Gastroesophageal sphincter (tissue), 4 donors: ENCODE data around the gene CD9. TPM values are rescaled to one million over a fixed set of nuclear protein-coding genes. Genes with fewer than 3 reads are reported as not detected.

Experiments used
- ATAC-seq: fragments of 150-250 bp; one replicate; pipeline ENCODE4 v1.9.1; 2016; ENCODE audit warnings: mild to moderate bottlenecking, moderate library complexity
- H3K27ac ChIP-seq, 4 donors: fragments of 200-600 bp; sonication (generic) in 3 of 4; 1 replicate in 3 of 4; 2 replicates in 1 of 4; pipeline ENCODE4 v1.5.1; 2016 to 2019
- H3K27me3 ChIP-seq: fragments of 200-600 bp; sonication (generic); one replicate; pipeline ENCODE4 v1.5.1; 2019
- H3K36me3 ChIP-seq, 2 donors: fragments of 200-600 bp; sonication (generic); one replicate each; pipeline ENCODE4 v1.5.1; 2019; ENCODE audit warnings: control low read depth in 1 of 2
- H3K4me1 ChIP-seq, 3 donors: fragments of 200-600 bp; sonication (generic); 1 replicate in 2 of 3; 2 replicates in 1 of 3; pipeline ENCODE4 v1.5.1; 2016 to 2019; ENCODE audit warnings: control low read depth in 2 of 3
- H3K4me3 ChIP-seq, 2 donors: fragments of 200-600 bp; sonication (generic); one replicate each; pipeline ENCODE4 v1.5.1; 2019; ENCODE audit warnings: mild to moderate bottlenecking in 1 of 2, moderate library complexity in 1 of 2
- H3K9me3 ChIP-seq, 3 donors: fragments of 200-600 bp; sonication (generic); one replicate each; pipeline ENCODE4 v1.5.1; 2017 to 2019; ENCODE audit warnings: control low read depth in 2 of 3
- EP300 ChIP-seq: sonication (generic); formaldehyde crosslinking; IDR thresholded peaks from one replicate; pipeline ENCODE4 v1.6.1; 2017; ENCODE audit warnings: antibody characterized with exemption, mild to moderate bottlenecking
- POLR2A ChIP-seq, 2 donors: fragments of 450-650 bp; IDR thresholded peaks; one replicate each; pipeline ENCODE4 v1.6.1; 2017; ENCODE audit warnings: antibody characterized with exemption in 2 of 2, mild to moderate bottlenecking in 2 of 2, moderate library complexity in 1 of 2
- POLR2AphosphoS5 ChIP-seq: sonication (generic); formaldehyde crosslinking; IDR thresholded peaks from one replicate; pipeline ENCODE4 v1.6.1; 2017; ENCODE audit warnings: antibody characterized with exemption
- WGBS, 2 donors: methylation state at CpG; one replicate each; pipeline ENCODE4 v1.1.5; 2018; ENCODE audit warnings: low coverage in 1 of 2; 5-methylcytosine and 5-hydroxymethylcytosine counted together
- total RNA-seq, 4 donors: library from RNA; depleted of rRNA; stranded (reverse); fragments of >200 nt; gene quantifications; one replicate each; pipeline ENCODE4 v1.1.0, GENCODE V29; 2016
- TF ChIP-seq, protein P1 (sequence below), 4 experiments: fragments of 200-600 bp in 2 of 4; fragments of 450-650 bp in 2 of 4; sonication (generic) in 1 of 4; IDR thresholded peaks; one replicate each; pipeline ENCODE4 v1.5.1; 2017 to 2019; ENCODE audit warnings: antibody characterized with exemption in 4 of 4, mild to moderate bottlenecking in 2 of 4, moderate library complexity in 2 of 4

The CD9 gene
- total RNA-seq, 4 donors from 2014 or later: 379 to 558 (median 468) TPM

GRCh38 chr12:6265038-6265405 lies 64.8 kb downstream of the CD9 start:
- no peak for ATAC-seq
- H3K27ac ChIP-seq: no peak overlapping the region
- H3K4me1 ChIP-seq: peaks cover 0 to 53% (median 8%) of the 10 kb centered on the region in 3 donors
- TF ChIP-seq EP300 (no peak), POLR2A (IDR thresholded peaks at IDR 0.05) (no peak), POLR2AphosphoS5 (no peak)
- TF ChIP-seq, protein P1, sequence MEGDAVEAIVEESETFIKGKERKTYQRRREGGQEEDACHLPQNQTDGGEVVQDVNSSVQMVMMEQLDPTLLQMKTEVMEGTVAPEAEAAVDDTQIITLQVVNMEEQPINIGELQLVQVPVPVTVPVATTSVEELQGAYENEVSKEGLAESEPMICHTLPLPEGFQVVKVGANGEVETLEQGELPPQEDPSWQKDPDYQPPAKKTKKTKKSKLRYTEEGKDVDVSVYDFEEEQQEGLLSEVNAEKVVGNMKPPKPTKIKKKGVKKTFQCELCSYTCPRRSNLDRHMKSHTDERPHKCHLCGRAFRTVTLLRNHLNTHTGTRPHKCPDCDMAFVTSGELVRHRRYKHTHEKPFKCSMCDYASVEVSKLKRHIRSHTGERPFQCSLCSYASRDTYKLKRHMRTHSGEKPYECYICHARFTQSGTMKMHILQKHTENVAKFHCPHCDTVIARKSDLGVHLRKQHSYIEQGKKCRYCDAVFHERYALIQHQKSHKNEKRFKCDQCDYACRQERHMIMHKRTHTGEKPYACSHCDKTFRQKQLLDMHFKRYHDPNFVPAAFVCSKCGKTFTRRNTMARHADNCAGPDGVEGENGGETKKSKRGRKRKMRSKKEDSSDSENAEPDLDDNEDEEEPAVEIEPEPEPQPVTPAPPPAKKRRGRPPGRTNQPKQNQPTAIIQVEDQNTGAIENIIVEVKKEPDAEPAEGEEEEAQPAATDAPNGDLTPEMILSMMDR (IDR thresholded peaks at IDR 0.05): no peak
- WGBS, 2 donors: no CpG with 5 or more reads among the region's 2 CpGs
- no peaks in the 10 kb centered on the region for H3K36me3 ChIP-seq
- H3K9me3 ChIP-seq: no peaks in the 10 kb centered on the region
- no peaks in the 10 kb centered on the region for H3K27me3 ChIP-seq
- no peak overlapping the region for H3K4me3 ChIP-seq

DNA sequence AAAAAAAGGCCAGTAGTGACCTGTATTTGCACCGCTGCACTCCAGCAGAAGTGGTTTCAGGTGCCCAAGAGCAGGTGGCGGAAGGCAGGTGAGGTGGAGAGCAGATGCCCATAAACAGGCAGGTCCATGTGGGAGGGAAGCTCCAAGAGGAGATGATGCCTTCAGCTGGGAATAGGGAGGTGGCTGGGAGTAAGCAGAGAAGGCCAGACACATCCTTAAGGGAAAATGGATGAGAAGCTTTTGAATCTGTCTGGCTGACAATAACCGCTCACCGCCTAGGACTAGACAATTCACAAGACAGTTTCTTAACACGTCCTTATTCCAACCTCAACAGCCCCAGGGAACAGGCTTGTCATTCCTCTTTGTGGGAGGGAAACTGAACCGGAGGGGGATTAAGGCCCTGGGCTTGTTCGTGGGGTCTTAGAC lies 66.4 kb downstream of the CD9 start:
- Histone ChIP-seq H3K27me3 (no peaks in the 10 kb centered on the region), H3K4me1 (peaks cover 0 to 61% (median 8%) of the 10 kb centered on the region in 3 donors), H3K4me3 (no peak overlapping the region), H3K36me3 (no peaks in the 10 kb centered on the region), H3K27ac (peak overlapping the region; percentile 41 to 89 (median 76)), H3K9me3 (no peaks in the 10 kb centered on the region)
- ATAC-seq: no peak
- TF ChIP-seq, protein P1 (IDR thresholded peaks at IDR 0.05): no peak
- TF ChIP-seq POLR2A (IDR thresholded peaks at IDR 0.05) (no peak), POLR2AphosphoS5 (no peak), EP300 (no peak)
- 46 to 85% methylated on average over 4 to 6 of the region's 7 CpGs for WGBS, 2 donors

GRCh38 chr12:6266971-6267721 lies 66.9 kb downstream of the CD9 start:
- Histone ChIP-seq H3K36me3 (no peaks in the 10 kb centered on the region), H3K27me3 (no peaks in the 10 kb centered on the region), H3K4me3 (no peak overlapping the region), H3K4me1 (peaks cover 0 to 61% (median 8%) of the 10 kb centered on the region in 3 donors), H3K9me3 (no peaks in the 10 kb centered on the region), H3K27ac (peak overlapping the region; percentile 41 to 89 (median 76))
- WGBS, 2 donors: 35 to 63% methylated on average over 4 to 10 of the region's 12 CpGs
- TF ChIP-seq, protein P1 (IDR thresholded peaks at IDR 0.05): no peak
- TF ChIP-seq POLR2A (IDR thresholded peaks at IDR 0.05) (no peak), POLR2AphosphoS5 (peak; percentile 72), EP300 (no peak)
- ATAC-seq: peak; percentile 70

DNA sequence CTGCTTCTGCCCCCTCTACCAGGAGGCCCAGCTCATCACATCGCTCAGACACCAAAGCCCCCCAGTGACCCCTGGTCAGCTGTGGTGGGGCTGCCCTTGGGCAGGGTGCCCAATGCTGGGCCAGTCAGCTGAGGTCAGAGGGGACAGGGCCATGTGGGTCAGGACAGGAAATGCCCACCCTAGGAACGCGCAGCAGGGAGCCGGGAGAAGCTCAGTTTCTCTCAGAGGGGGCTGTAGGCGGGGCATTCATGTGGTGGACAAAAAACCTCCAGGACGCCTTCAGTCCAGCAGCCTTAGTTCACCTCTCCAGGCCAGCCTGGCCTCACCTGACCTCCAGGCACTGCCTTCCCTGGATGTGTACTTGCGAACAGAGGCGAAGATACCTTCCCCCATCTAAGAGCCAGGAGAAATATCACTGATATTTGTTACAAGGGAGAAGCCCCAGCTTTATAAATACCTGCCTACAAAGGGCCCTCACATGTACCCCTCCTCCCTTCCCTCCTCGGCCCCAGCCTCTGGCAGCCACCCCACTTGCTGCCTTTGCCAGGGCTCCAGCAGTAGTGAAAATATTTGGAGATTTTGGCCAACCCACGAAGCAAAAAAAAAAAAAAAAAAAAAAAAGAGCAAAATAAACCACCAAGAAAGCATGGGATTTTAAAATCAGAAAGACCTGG lies 68.4 kb downstream of the CD9 start:
- Histone ChIP-seq H3K27ac (peak overlapping the region; percentile 35 to 89 (median 72)), H3K36me3 (no peaks in the 10 kb centered on the region), H3K27me3 (no peaks in the 10 kb centered on the region), H3K9me3 (no peaks in the 10 kb centered on the region), H3K4me3 (no peak overlapping the region), H3K4me1 (peaks cover 0 to 76% (median 13%) of the 10 kb centered on the region in 3 donors)
- WGBS, 2 donors: 38 to 58% methylated on average over 2 to 3 of the region's 10 CpGs
- TF ChIP-seq EP300 (no peak), POLR2AphosphoS5 (peak; percentile 40), POLR2A (IDR thresholded peaks at IDR 0.05) (no peak)
- TF ChIP-seq, protein P1 (IDR thresholded peaks at IDR 0.05): no peak
- peak; percentile 48 for ATAC-seq
